ENCODE data around the gene LIPA.
"Not testable (repeated sequence)": the region's sequence is repeated elsewhere in the genome, so short reads cannot be mapped to it uniquely, and the experiment has no call there.

The LIPA gene

GRCh38 chr10:89274928-89275327, 23.4 kb upstream of the LIPA start:
- in situ Hi-C loops (cut with HindIII; ENCODE audit: low pct_ligation_motif_present, low pct_unique_long_range_greater_than_20kb, low sequenced_read_pairs): no loop called here
- no peak for DNase-seq

- in situ Hi-C loops (cut with HindIII; ENCODE audit: low pct_ligation_motif_present, low pct_unique_long_range_greater_than_20kb, low sequenced_read_pairs): no loop called here
- no peak for DNase-seq
These were observed 22.1 kb upstream of the LIPA start for GRCh38 chr10:89273680-89274079.

- in situ Hi-C loops (cut with HindIII; ENCODE audit: low pct_ligation_motif_present, low pct_unique_long_range_greater_than_20kb, low sequenced_read_pairs): no loop called here
- no peak for DNase-seq
These were observed 20.0 kb upstream of the LIPA start for GRCh38 chr10:89271532-89271931.

GRCh38 chr10:89270153-89270483, 18.5 kb upstream of the LIPA start:
- in situ Hi-C loops (cut with HindIII; ENCODE audit: low pct_ligation_motif_present, low pct_unique_long_range_greater_than_20kb, low sequenced_read_pairs): no loop called here
- DNase-seq: no peak

- no peak for DNase-seq
- in situ Hi-C loops (cut with HindIII; ENCODE audit: low pct_ligation_motif_present, low pct_unique_long_range_greater_than_20kb, low sequenced_read_pairs): no loop called here
These were observed 18.0 kb upstream of the LIPA start for GRCh38 chr10:89269433-89270152.

GRCh38 chr10:89266721-89267453, 15.3 kb upstream of the LIPA start:
- in situ Hi-C loops (cut with HindIII; ENCODE audit: low pct_ligation_motif_present, low pct_unique_long_range_greater_than_20kb, low sequenced_read_pairs): no loop called here
- DNase-seq: no peak

- in situ Hi-C loops (cut with HindIII; ENCODE audit: low pct_ligation_motif_present, low pct_unique_long_range_greater_than_20kb, low sequenced_read_pairs): no loop called here
- no peak for DNase-seq
These were observed 12.0 kb upstream of the LIPA start for GRCh38 chr10:89263531-89263930.

GRCh38 chr10:89263091-89263490, 11.5 kb upstream of the LIPA start:
- in situ Hi-C loops (cut with HindIII; ENCODE audit: low pct_ligation_motif_present, low pct_unique_long_range_greater_than_20kb, low sequenced_read_pairs): no loop called here
- DNase-seq: no peak

GRCh38 chr10:89262086-89263051, 10.8 kb upstream of the LIPA start:
- no peak for DNase-seq
- in situ Hi-C loops (cut with HindIII; ENCODE audit: low pct_ligation_motif_present, low pct_unique_long_range_greater_than_20kb, low sequenced_read_pairs): no loop called here

- DNase-seq: no peak
- in situ Hi-C loops (cut with HindIII; ENCODE audit: low pct_ligation_motif_present, low pct_unique_long_range_greater_than_20kb, low sequenced_read_pairs): no loop called here
These were observed 7.3 kb upstream of the LIPA start for GRCh38 chr10:89258881-89259280.

GRCh38 chr10:89257581-89257980, 6.0 kb upstream of the LIPA start:
- DNase-seq: no peak
- in situ Hi-C loops (cut with HindIII; ENCODE audit: low pct_ligation_motif_present, low pct_unique_long_range_greater_than_20kb, low sequenced_read_pairs): no loop called here

GRCh38 chr10:89256962-89257361, 5.4 kb upstream of the LIPA start:
- no peak for DNase-seq
- in situ Hi-C loops (cut with HindIII; ENCODE audit: low pct_ligation_motif_present, low pct_unique_long_range_greater_than_20kb, low sequenced_read_pairs): no loop called here

- in situ Hi-C loops (cut with HindIII; ENCODE audit: low pct_ligation_motif_present, low pct_unique_long_range_greater_than_20kb, low sequenced_read_pairs): no loop called here
- no peak for DNase-seq
These were observed 4.8 kb upstream of the LIPA start for GRCh38 chr10:89256340-89256739.

GRCh38 chr10:89255793-89256192, 4.2 kb upstream of the LIPA start:
- in situ Hi-C loops (cut with HindIII; ENCODE audit: low pct_ligation_motif_present, low pct_unique_long_range_greater_than_20kb, low sequenced_read_pairs): no loop called here
- DNase-seq: no peak

- in situ Hi-C loops (cut with HindIII; ENCODE audit: low pct_ligation_motif_present, low pct_unique_long_range_greater_than_20kb, low sequenced_read_pairs): not testable (repeated sequence)
These were observed 3.6 kb upstream of the LIPA start for GRCh38 chr10:89255091-89255579.

GRCh38 chr10:89252225-89252585, 630 bp upstream of the LIPA start:
- DNase-seq: no peak
- in situ Hi-C loops (cut with HindIII; ENCODE audit: low pct_ligation_motif_present, low pct_unique_long_range_greater_than_20kb, low sequenced_read_pairs): no loop called here

More at GRCh38 chr10:89255091-89255579, 3.6 kb upstream of the LIPA start:
- DNase-seq: not testable (repeated sequence)

GRCh38 chr10:89250865-89251408, 638 bp downstream of the LIPA start:
- in situ Hi-C loops (cut with HindIII; ENCODE audit: low pct_ligation_motif_present, low pct_unique_long_range_greater_than_20kb, low sequenced_read_pairs): no loop called here
- DNase-seq: no peak

GRCh38 chr10:89248990-89249389, 2.6 kb downstream of the LIPA start:
- in situ Hi-C loops (cut with HindIII; ENCODE audit: low pct_ligation_motif_present, low pct_unique_long_range_greater_than_20kb, low sequenced_read_pairs): no loop called here
- DNase-seq: no peak

- in situ Hi-C loops (cut with HindIII; ENCODE audit: low pct_ligation_motif_present, low pct_unique_long_range_greater_than_20kb, low sequenced_read_pairs); DNase-seq: not testable (repeated sequence)
These were observed 4.0 kb downstream of the LIPA start for GRCh38 chr10:89247623-89248022.

Data from ACHN (cell line).